ENCODE measurements around the gene NR6A1. TPM values are rescaled to one million over a fixed set of nuclear protein-coding genes. Genes with fewer than 3 reads are reported as not detected.

The NR6A1 gene
- total RNA-seq, 1 donor from 2014 or later, result 0.56 TPM

DNA sequence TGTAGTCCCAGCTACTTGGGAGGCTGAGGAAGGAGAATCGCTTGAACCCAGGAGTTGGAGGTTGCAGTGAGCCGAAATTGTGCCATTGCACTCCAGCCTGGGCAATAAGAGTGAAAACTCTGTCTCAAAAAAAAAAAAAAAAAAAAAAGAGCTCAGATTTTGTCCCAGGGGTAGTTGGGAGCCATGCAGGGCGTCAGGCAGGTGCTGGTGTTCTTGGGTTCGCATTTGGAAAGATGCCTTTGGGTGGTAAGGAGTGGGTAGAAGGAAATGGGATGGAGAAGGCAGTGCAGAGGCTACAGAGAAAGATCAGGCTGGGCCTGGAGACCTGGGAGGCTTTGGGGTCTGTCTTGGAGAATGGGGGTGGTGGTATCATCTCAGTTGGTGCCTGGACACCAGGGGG lies 297.0 kb downstream of the NR6A1 start:
- Mint-ChIP-seq H3K27me3 (ENCODE audit: unreplicated experiment) (peaks cover 14% of the 10 kb centered on the region), H3K27ac (ENCODE audit: unreplicated experiment) (no peak overlapping the region), H3K9me3 (ENCODE audit: unreplicated experiment) (no peaks in the 10 kb centered on the region), H3K36me3 (ENCODE audit: unreplicated experiment) (no peaks in the 10 kb centered on the region), H3K4me3 (ENCODE audit: unreplicated experiment) (no peak overlapping the region), H3K4me1 (ENCODE audit: unreplicated experiment) (peaks cover 3% of the 10 kb centered on the region)
- no peak for DNase-seq (ENCODE audit: extremely low spot score, unreplicated experiment)
- TF ChIP-seq, protein P1, sequence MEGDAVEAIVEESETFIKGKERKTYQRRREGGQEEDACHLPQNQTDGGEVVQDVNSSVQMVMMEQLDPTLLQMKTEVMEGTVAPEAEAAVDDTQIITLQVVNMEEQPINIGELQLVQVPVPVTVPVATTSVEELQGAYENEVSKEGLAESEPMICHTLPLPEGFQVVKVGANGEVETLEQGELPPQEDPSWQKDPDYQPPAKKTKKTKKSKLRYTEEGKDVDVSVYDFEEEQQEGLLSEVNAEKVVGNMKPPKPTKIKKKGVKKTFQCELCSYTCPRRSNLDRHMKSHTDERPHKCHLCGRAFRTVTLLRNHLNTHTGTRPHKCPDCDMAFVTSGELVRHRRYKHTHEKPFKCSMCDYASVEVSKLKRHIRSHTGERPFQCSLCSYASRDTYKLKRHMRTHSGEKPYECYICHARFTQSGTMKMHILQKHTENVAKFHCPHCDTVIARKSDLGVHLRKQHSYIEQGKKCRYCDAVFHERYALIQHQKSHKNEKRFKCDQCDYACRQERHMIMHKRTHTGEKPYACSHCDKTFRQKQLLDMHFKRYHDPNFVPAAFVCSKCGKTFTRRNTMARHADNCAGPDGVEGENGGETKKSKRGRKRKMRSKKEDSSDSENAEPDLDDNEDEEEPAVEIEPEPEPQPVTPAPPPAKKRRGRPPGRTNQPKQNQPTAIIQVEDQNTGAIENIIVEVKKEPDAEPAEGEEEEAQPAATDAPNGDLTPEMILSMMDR (IDR thresholded peaks at IDR 0.05), result no peak

DNA sequence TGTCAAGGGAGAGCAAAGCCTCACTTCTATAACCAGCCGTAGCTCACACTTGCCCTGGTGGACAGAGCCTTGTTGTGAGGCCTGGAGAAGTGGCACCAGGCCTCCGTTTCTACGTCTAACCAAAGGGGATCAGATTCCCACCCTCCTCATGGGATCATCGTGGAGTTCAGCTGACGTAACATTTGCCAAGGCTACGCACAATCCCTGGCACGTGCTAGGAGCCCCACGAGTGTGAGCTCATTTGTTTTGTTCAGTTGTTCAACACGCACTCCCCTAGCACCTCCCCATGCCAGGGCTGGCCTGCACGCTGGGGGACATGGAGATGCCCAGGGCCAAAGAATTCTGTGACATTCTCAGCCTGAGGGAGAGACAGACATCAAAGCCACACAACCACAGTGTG lies 297.8 kb downstream of the NR6A1 start:
- no peaks in the 10 kb centered on the region for H3K9me3 Mint-ChIP-seq (ENCODE audit: unreplicated experiment)
- H3K27me3 Mint-ChIP-seq (ENCODE audit: unreplicated experiment), result peaks cover 6% of the 10 kb centered on the region
- no peaks in the 10 kb centered on the region for H3K36me3 Mint-ChIP-seq (ENCODE audit: unreplicated experiment)
- TF ChIP-seq, protein P1 (IDR thresholded peaks at IDR 0.05), result no peak
- H3K27ac Mint-ChIP-seq (ENCODE audit: unreplicated experiment), result no peak overlapping the region
- DNase-seq (ENCODE audit: extremely low spot score, unreplicated experiment), result no peak
- no peak overlapping the region for H3K4me3 Mint-ChIP-seq (ENCODE audit: unreplicated experiment)
- H3K4me1 Mint-ChIP-seq (ENCODE audit: unreplicated experiment), result peaks cover under 1% of the 10 kb centered on the region

DNA sequence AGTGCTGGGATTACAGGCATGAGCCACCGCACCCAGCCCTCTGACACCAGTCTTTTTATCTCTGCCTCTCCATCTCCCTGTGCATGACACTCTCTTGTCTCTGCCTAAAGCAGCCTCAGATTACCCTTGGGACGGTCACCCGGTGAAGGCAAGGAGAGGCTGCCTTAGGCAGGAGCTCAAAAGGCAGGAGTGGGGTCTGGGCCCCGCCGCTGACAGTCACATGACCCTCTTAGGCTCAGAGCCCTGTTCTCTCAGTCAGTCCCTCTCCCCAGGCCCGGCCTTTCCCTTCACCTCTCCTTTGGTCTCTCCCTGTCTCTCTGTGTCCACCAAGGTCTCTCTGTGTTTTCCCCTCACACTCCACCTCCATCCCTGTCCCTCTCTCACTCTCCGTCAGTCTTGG lies 298.3 kb downstream of the NR6A1 start:
- TF ChIP-seq, protein P1 (IDR thresholded peaks at IDR 0.05), result no peak
- no peak overlapping the region for H3K27ac Mint-ChIP-seq (ENCODE audit: unreplicated experiment)
- peaks cover 3% of the 10 kb centered on the region for H3K27me3 Mint-ChIP-seq (ENCODE audit: unreplicated experiment)
- H3K36me3 Mint-ChIP-seq (ENCODE audit: unreplicated experiment), result no peaks in the 10 kb centered on the region
- no peaks in the 10 kb centered on the region for H3K4me1 Mint-ChIP-seq (ENCODE audit: unreplicated experiment)
- no peak overlapping the region for H3K4me3 Mint-ChIP-seq (ENCODE audit: unreplicated experiment)
- DNase-seq (ENCODE audit: extremely low spot score, unreplicated experiment), result no peak
- no peaks in the 10 kb centered on the region for H3K9me3 Mint-ChIP-seq (ENCODE audit: unreplicated experiment)

DNA sequence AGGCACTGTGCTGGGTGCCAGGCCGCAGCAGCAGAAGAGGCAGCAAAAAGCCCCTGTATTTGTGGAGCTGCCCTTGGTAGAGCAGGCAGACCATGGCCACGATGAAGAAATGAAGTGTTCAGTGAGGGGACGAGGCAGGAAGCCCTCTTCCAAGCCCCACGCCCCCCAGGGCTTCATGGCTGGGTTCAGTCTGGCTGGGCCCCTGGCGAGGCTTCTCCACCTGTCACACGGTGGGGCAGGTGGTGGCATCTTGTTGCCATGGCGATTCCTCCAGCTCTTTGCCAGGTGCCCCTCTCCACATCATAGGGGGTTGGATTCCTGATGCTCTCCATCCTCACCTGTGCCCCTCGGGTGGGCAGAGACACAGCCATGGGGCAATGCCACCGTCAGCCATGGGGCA lies 299.4 kb downstream of the NR6A1 start:
- Mint-ChIP-seq H3K27ac (ENCODE audit: unreplicated experiment) (no peak overlapping the region), H3K27me3 (ENCODE audit: unreplicated experiment) (peaks cover 3% of the 10 kb centered on the region), H3K36me3 (ENCODE audit: unreplicated experiment) (no peaks in the 10 kb centered on the region), H3K4me1 (ENCODE audit: unreplicated experiment) (no peaks in the 10 kb centered on the region), H3K4me3 (ENCODE audit: unreplicated experiment) (no peak overlapping the region), H3K9me3 (ENCODE audit: unreplicated experiment) (no peaks in the 10 kb centered on the region)
- no peak for DNase-seq (ENCODE audit: extremely low spot score, unreplicated experiment)
- TF ChIP-seq, protein P1 (IDR thresholded peaks at IDR 0.05), result no peak

DNA sequence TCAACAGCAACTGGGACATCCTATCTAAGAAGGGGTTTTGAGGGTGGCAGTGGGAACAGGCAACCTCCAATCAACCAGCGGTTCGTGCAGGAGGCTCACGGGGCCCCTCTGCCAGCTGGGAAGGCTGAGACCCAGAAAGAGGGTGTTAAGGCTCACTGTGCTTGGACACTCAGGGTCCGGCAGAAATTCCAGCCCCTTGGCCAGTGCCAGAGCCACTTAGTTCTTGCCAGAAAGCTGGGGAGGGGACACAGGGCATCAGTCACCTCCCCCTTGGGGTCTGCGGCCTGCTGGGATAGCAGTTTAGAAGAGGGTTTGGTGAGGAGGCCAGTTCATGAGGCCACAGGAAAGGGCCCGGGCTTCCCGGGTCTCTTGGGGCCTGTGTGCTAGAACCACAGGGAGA lies 300.4 kb downstream of the NR6A1 start:
- TF ChIP-seq, protein P1 (IDR thresholded peaks at IDR 0.05), result no peak
- Mint-ChIP-seq H3K27me3 (ENCODE audit: unreplicated experiment) (peaks cover 4% of the 10 kb centered on the region), H3K9me3 (ENCODE audit: unreplicated experiment) (no peaks in the 10 kb centered on the region), H3K36me3 (ENCODE audit: unreplicated experiment) (no peaks in the 10 kb centered on the region), H3K4me1 (ENCODE audit: unreplicated experiment) (no peaks in the 10 kb centered on the region), H3K4me3 (ENCODE audit: unreplicated experiment) (no peak overlapping the region), H3K27ac (ENCODE audit: unreplicated experiment) (no peak overlapping the region)
- no peak for DNase-seq (ENCODE audit: extremely low spot score, unreplicated experiment)
